Cardiac fibroblast (primary cell): ENCODE data around the gene RCOR3.
"Not testable (repeated sequence)": the region's sequence is repeated elsewhere in the genome, so short reads cannot be mapped to it uniquely, and the experiment has no call there.

Source experiments
- DNase-seq, 2 donors: peaks; one replicate each; pipeline versions ENCODE4 v3.0.0 to v3.0.0-alpha.2; 2010; ENCODE audit warnings: low read depth in 2 of 2
- H3K4me3 ChIP-seq, 2 donors: replicated peaks in 1 of 2; 1 replicate in 1 of 2; 2 replicates in 1 of 2; pipeline ENCODE4 v1.5.1; 2011; ENCODE audit warnings: low read depth in 2 of 2, low read length in 2 of 2, mild to moderate bottlenecking in 2 of 2, moderate library complexity in 1 of 2
- TF ChIP-seq, protein P1 (sequence below): IDR thresholded peaks from one replicate; pipeline ENCODE4 v1.5.1; 2011; ENCODE audit warnings: low read depth, mild to moderate bottlenecking, low read length, inconsistent platforms

RCOR3 gene

DNA sequence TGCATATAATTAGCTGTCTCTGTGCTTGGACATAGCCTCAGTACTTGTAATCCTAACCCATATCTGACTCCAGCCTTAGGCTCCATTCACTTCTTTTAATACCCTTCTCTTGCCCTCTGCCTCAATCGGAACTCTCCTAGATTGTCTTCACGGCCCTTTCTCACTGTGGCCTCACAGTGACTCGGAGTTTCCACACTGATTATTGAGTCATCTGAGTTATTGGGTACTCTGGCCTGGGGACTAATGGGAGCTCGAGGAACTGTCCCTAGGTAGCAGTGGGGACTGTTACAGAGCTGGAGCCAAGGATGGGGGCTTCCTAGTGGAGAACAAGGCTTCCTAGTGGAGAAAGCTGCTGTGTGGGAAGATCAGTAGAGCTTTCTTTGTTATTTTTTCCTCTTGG is 84.4 kb downstream of the RCOR3 start:
- TF ChIP-seq, protein P1, sequence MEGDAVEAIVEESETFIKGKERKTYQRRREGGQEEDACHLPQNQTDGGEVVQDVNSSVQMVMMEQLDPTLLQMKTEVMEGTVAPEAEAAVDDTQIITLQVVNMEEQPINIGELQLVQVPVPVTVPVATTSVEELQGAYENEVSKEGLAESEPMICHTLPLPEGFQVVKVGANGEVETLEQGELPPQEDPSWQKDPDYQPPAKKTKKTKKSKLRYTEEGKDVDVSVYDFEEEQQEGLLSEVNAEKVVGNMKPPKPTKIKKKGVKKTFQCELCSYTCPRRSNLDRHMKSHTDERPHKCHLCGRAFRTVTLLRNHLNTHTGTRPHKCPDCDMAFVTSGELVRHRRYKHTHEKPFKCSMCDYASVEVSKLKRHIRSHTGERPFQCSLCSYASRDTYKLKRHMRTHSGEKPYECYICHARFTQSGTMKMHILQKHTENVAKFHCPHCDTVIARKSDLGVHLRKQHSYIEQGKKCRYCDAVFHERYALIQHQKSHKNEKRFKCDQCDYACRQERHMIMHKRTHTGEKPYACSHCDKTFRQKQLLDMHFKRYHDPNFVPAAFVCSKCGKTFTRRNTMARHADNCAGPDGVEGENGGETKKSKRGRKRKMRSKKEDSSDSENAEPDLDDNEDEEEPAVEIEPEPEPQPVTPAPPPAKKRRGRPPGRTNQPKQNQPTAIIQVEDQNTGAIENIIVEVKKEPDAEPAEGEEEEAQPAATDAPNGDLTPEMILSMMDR: no peak
- peak in 1 of 2 donors; percentile 53 for DNase-seq
- no peak overlapping the region for H3K4me3 ChIP-seq

DNA sequence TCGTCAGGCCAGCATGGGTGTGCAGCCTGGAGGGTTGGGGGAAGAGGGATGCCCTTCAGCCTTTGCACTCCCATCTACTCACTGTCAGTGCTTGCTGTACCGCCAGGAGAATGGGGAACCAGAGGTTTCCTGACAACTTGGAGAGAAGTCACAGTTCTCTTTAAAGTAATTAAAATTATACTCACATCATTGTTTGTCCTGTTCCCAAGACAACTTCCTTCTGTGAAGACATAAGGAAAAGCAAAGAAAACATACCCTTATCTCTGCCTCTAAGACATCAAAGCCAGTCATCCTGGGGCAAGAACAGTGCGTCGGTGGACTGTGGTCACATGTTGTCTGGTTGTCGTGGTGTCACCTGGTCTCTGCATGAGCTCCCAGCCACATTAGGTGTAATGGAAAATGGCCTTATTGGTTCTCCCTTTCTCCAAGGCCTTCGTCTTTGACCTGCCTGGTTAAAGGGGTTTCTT is 85.0 kb downstream of the RCOR3 start:
- TF ChIP-seq, protein P1: no peak
- peak; percentile 29 to 48 for DNase-seq
- H3K4me3 ChIP-seq: no peak overlapping the region

DNA sequence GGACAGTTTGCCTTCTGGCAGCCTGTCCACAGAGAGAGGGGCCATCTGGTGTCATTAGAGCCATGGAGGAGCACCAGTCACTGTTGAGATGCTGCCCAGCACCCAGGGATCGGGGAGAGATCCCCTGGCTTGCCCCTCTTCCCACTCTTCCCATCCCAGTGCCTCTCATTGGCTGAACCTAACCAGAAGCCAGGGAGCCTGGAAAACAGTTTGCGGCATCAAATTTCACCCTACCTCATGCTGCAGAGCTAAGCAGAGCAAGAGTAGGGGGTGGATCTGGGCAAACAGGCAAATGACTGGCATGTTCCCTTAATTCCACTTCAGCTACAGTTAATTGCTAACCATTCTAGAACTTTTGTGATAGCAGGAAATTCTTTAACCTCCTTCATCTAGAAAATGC is 86.6 kb downstream of the RCOR3 start:
- no peak overlapping the region for H3K4me3 ChIP-seq
- DNase-seq: no peak
- TF ChIP-seq, protein P1: no peak

DNA sequence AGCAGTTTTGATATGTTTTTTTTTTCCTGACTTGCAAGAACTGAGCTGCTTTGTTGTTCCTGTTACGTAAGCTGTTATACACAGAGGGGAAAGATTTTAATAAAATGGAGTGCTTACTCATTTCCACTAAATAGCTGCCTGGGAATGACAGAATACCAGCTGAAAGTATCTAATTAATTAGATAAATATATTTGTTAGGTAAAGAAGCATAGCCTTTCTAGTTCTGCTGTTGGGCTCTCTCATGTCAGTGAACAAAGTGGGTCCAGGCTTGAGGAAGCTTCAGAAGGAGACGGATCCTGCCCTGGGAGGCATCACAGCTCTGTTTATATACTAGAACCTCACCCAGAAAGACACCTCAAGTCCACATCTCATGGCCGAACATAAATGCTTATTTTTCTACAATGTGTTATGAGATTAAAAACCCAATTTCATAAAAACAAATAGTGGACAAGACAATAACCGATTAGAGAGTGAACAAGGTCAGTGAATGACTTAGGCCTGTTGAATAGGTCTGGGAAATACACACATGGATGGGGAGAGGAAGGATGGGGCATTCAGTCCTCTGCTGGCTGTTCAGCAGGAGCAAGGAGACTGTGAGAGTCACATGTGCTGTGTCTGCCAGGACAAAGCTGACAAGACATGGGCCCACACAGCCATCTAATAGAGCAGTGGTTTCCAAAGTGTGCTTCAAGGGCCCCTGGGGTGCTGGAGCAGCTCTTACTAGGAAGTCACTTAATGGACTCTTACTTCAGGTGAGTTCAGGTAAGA is 88.1 kb downstream of the RCOR3 start:
- no peak overlapping the region for H3K4me3 ChIP-seq
- TF ChIP-seq, protein P1: no peak
- DNase-seq: peak in 1 of 2 donors; percentile 25

DNA sequence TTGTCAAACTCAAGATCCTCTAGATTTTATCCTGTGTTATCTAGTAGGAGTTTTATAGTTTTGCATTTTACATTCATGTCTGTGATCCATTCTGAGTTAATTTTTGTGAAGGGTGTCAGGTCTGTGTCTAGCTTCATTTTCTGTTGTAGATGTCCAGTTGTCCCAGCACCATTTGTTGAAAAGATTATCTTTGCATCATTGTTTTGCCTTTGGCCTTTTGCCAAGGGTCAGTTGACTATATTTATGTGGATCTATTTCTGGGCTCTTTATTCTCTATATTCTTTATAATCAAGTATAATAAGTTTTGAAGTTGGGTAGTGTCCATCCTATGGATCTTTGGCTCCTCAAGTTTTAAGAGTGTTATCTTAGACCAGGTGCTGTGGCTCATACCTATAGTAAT is 89.4 kb downstream of the RCOR3 start:
- TF ChIP-seq, protein P1: no peak
- DNase-seq: no peak
- no peak overlapping the region for H3K4me3 ChIP-seq

DNA sequence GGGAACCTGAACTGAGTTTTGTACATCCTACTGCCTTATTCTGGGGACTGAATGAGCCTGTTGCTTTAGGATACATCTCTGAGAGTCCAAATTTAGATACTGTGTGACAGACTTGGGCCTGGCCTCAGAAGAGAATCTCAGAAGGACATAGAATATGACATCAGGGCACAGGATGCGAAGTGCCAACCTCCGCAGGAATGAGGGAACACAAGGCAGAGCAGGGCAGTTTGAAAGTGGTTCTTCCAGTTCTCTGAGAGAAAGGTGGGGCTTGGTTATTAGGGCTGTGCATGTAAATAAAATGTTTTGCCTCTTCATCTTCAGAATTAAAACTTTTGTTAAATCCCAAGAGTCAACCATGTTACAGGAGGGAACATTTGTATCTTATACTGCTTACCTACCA is 90.6 kb downstream of the RCOR3 start:
- H3K4me3 ChIP-seq: no peak overlapping the region
- DNase-seq: no peak
- TF ChIP-seq, protein P1: no peak

DNA sequence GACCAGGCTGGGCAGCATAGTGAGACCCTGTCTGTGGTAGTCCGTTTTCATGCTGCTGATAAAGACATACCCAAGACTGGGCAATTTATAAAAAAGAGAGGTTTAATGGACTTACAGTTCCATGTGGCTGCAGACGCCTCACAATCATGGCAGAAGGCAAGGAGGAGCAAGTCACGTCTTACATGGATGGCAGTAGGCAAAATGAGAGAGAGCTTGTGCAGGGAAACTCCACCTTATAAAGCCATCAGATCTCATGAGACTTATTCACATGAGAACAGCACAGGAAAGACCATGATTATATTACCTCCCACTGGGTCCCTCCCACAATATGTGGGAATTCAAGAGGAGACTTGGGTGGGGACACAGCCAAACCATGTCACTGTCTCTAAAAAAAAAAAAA is 92.9 kb downstream of the RCOR3 start:
- DNase-seq, H3K4me3 ChIP-seq: not testable (repeated sequence)
